CD4-positive, alpha-beta T cell treated with Interferon alpha-2 for 1 hour (primary cell): ENCODE results near the gene SMIM22.

Source experiments
- DNase-seq, 2 donors: peaks; one replicate each; pipeline ENCODE4 v3.0.0-alpha.2; 2020 to 2022

SMIM22 gene

GRCh38 chr16:4795181-4795827 is at the start of gene SMIM22:
Gene SMIM22 (plus strand): TSS chr16:4795369. CDS start chr16:4795735, 366 bp downstream.
- DNase-seq: no peak

- no peak for DNase-seq
Observed at GRCh38 chr16:4746215-4746614, 49.0 kb upstream of the SMIM22 start.

- DNase-seq: no peak
Observed at GRCh38 chr16:4746991-4747574, 48.1 kb upstream of the SMIM22 start.

- DNase-seq: no peak
Observed at GRCh38 chr16:4747906-4748681, 47.1 kb upstream of the SMIM22 start.

- no peak for DNase-seq
Observed at GRCh38 chr16:4748682-4749411, 46.3 kb upstream of the SMIM22 start.

- no peak for DNase-seq
Observed at GRCh38 chr16:4749700-4750257, 45.4 kb upstream of the SMIM22 start.

GRCh38 chr16:4750896-4751295 is 44.3 kb upstream of the SMIM22 start:
- no peak for DNase-seq

- no peak for DNase-seq
Observed at GRCh38 chr16:4752351-4753100, 42.6 kb upstream of the SMIM22 start.

- no peak for DNase-seq
Observed at GRCh38 chr16:4753227-4753626, 41.9 kb upstream of the SMIM22 start.

- no peak for DNase-seq
Observed at GRCh38 chr16:4754865-4755264, 40.3 kb upstream of the SMIM22 start.

GRCh38 chr16:4755687-4756086 is 39.5 kb upstream of the SMIM22 start:
- DNase-seq: no peak

- no peak for DNase-seq
Observed at GRCh38 chr16:4760221-4760910, 34.8 kb upstream of the SMIM22 start.

GRCh38 chr16:4762205-4762604 is 33.0 kb upstream of the SMIM22 start:
- no peak for DNase-seq

- DNase-seq: no peak
Observed at GRCh38 chr16:4763791-4764190, 31.4 kb upstream of the SMIM22 start.

- DNase-seq: no peak
Observed at GRCh38 chr16:4765511-4766474, 29.4 kb upstream of the SMIM22 start.

- DNase-seq: peak; percentile 94 to 97
Observed at GRCh38 chr16:4766875-4767628, 28.1 kb upstream of the SMIM22 start, which contains the start of gene ZNF500. Gene ZNF500 (minus strand): TSS chr16:4767162. CDS start chr16:4765978, 1,184 bp downstream.

- no peak for DNase-seq
Observed at GRCh38 chr16:4767872-4768548, 27.2 kb upstream of the SMIM22 start.

- peak; percentile 86 to 90 for DNase-seq
Observed at GRCh38 chr16:4768549-4769305, 26.4 kb upstream of the SMIM22 start.
